ENCODE results near the gene RBKS. TPM values are rescaled to one million over a fixed set of nuclear protein-coding genes. Genes with fewer than 3 reads are reported as not detected.
"Not testable (repeated sequence)": the region's sequence is repeated elsewhere in the genome, so short reads cannot be mapped to it uniquely, and the experiment has no call there.

Gene RBKS
- total RNA-seq, 1 donor from 2014 or later, result 1.8 TPM

- Mint-ChIP-seq H3K27me3 (ENCODE audit: low read depth) (no peaks in the 10 kb centered on the region), H3K9me3 (no peaks in the 10 kb centered on the region), H3K36me3 (ENCODE audit: low read depth) (peaks cover 41% of the 10 kb centered on the region), H3K4me1 (ENCODE audit: low read depth) (peaks cover 28% of the 10 kb centered on the region), H3K4me3 (ENCODE audit: low read depth) (peak overlapping the region; percentile 79), H3K27ac (peak overlapping the region; percentile 47)
- no peak for DNase-seq (ENCODE audit: low spot score)
- intact Hi-C loops (cut with micrococcal nuclease), result loop anchor here (5.0 kb wide), 2 partner anchors 71 to 619 kb away; partner anchors contain the start of gene FOSL2
Observed at GRCh38 chr2:27772804-27773203, 117.4 kb downstream of the RBKS start.

- Mint-ChIP-seq H3K36me3 (ENCODE audit: low read depth) (peaks cover 39% of the 10 kb centered on the region), H3K27ac (peak within 1 kb of the TSS; percentile 92), H3K27me3 (ENCODE audit: low read depth) (no peaks in the 10 kb centered on the region), H3K9me3 (no peaks in the 10 kb centered on the region), H3K4me1 (ENCODE audit: low read depth) (peaks cover 28% of the 10 kb centered on the region), H3K4me3 (ENCODE audit: low read depth) (peak within 1 kb of the TSS; percentile 95)
- peak; percentile 85 for DNase-seq (ENCODE audit: low spot score)
- intact Hi-C loops (cut with micrococcal nuclease), result loop anchor here (1.0 to 5.0 kb wide), 3 partner anchors 69 to 621 kb away; partner anchors contain the start of genes BABAM2, FOSL2 and RBKS
Observed at GRCh38 chr2:27771548-27772335, 118.4 kb downstream of the RBKS start, which contains the start of gene MRPL33. Gene MRPL33 (plus strand): TSS chr2:27771719. CDS start chr2:27771778, 59 bp downstream.

DNA sequence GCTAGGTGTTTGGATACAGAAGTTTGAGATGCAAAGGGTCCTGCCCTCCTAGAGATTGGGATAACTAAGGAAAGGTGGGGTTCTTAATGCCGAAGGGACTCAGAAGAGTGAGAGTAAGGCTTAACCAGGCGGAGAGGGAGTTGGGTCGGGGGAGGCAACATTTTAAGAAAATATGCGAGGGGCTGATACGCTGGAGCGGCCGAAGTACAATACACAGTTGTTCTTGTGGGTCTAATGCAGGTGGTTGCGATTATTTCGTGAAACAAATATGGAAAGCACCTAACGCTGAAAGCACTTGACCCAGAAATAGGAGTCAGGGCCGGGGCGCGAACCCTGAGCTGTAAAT lies 119.0 kb downstream of the RBKS start:
- Mint-ChIP-seq H3K27ac (peak overlapping the region; percentile 92), H3K4me1 (ENCODE audit: low read depth) (peaks cover 31% of the 10 kb centered on the region), H3K27me3 (ENCODE audit: low read depth) (peaks cover 2% of the 10 kb centered on the region), H3K9me3 (no peaks in the 10 kb centered on the region), H3K4me3 (ENCODE audit: low read depth) (peak overlapping the region; percentile 95), H3K36me3 (ENCODE audit: low read depth) (peaks cover 33% of the 10 kb centered on the region)
- intact Hi-C loops (cut with micrococcal nuclease), result loop anchor here (1.0 to 5.0 kb wide), 3 partner anchors 69 to 621 kb away; partner anchors contain the start of genes BABAM2, FOSL2 and RBKS
- DNase-seq (ENCODE audit: low spot score), result no peak

- H3K9me3 Mint-ChIP-seq, result no peaks in the 10 kb centered on the region
- H3K4me3 Mint-ChIP-seq (ENCODE audit: low read depth), result no peak overlapping the region
- no peak for DNase-seq (ENCODE audit: low spot score)
- peaks cover 2% of the 10 kb centered on the region for H3K27me3 Mint-ChIP-seq (ENCODE audit: low read depth)
- H3K27ac Mint-ChIP-seq, result peak overlapping the region; percentile 60
- H3K4me1 Mint-ChIP-seq (ENCODE audit: low read depth), result peaks cover 19% of the 10 kb centered on the region
- no peaks in the 10 kb centered on the region for H3K36me3 Mint-ChIP-seq (ENCODE audit: low read depth)
- intact Hi-C loops (cut with micrococcal nuclease), result no loop called here
Observed at GRCh38 chr2:27766287-27766661, 123.9 kb downstream of the RBKS start.

DNA sequence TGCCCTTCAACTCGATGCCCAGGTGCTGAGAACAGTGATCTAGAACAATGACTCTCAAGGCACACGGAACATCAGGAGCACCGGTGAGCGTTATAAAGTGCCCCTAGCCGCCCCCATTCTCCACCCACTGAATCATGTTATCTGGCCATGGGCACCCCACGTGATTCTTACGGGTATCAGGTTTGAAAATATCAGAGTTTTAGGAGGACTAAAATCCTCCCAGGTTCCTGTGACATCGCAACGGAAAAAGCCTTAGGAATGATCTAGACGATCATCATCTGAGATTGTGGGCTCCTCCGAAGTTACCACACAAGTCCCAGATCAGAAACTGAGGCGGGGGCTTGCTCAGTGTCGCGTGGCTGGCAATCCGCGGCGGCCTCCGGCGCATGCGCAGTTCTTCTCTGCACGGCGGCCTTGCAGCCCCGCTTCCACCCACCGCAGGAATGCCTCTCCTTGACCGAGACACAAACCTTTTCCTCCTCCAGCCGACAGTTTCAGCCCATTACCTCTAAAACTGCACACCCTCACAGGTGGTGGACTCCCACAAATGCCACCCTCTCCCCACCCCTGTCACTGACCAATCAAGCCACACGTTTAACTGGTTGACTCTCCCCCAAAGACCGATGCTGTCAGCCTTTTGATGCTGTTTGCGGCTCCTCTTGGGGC lies 124.4 kb downstream of the RBKS start:
- Mint-ChIP-seq H3K36me3 (ENCODE audit: low read depth) (no peaks in the 10 kb centered on the region), H3K27me3 (ENCODE audit: low read depth) (peaks cover 2% of the 10 kb centered on the region), H3K4me3 (ENCODE audit: low read depth) (peak overlapping the region; percentile 30), H3K4me1 (ENCODE audit: low read depth) (peaks cover 19% of the 10 kb centered on the region), H3K27ac (peak overlapping the region; percentile 60), H3K9me3 (no peaks in the 10 kb centered on the region)
- DNase-seq (ENCODE audit: low spot score), result peak; percentile 16
- intact Hi-C loops (cut with micrococcal nuclease), result no loop called here

- H3K27ac Mint-ChIP-seq; intact Hi-C loops (cut with micrococcal nuclease); H3K4me3 Mint-ChIP-seq (ENCODE audit: low read depth); H3K36me3 Mint-ChIP-seq (ENCODE audit: low read depth); H3K27me3 Mint-ChIP-seq (ENCODE audit: low read depth); DNase-seq (ENCODE audit: low spot score); H3K9me3 Mint-ChIP-seq: not testable (repeated sequence)
- H3K4me1 Mint-ChIP-seq (ENCODE audit: low read depth), result peaks cover 17% of the 10 kb centered on the region
Observed at GRCh38 chr2:27764526-27764925, 125.7 kb downstream of the RBKS start.

- no peak for DNase-seq (ENCODE audit: low spot score)
- Mint-ChIP-seq H3K9me3 (no peaks in the 10 kb centered on the region), H3K36me3 (ENCODE audit: low read depth) (no peaks in the 10 kb centered on the region), H3K27me3 (ENCODE audit: low read depth) (peaks cover 2% of the 10 kb centered on the region), H3K4me3 (ENCODE audit: low read depth) (no peak overlapping the region), H3K27ac (no peak overlapping the region), H3K4me1 (ENCODE audit: low read depth) (peaks cover 17% of the 10 kb centered on the region)
- intact Hi-C loops (cut with micrococcal nuclease), result no loop called here
Observed at GRCh38 chr2:27763907-27764267, 126.3 kb downstream of the RBKS start.

- Mint-ChIP-seq H3K36me3 (ENCODE audit: low read depth) (no peaks in the 10 kb centered on the region), H3K27ac (no peak overlapping the region), H3K9me3 (no peaks in the 10 kb centered on the region), H3K4me3 (ENCODE audit: low read depth) (no peak overlapping the region), H3K4me1 (ENCODE audit: low read depth) (peaks cover 17% of the 10 kb centered on the region), H3K27me3 (ENCODE audit: low read depth) (peaks cover 2% of the 10 kb centered on the region)
- no peak for DNase-seq (ENCODE audit: low spot score)
- intact Hi-C loops (cut with micrococcal nuclease), result no loop called here
Observed at GRCh38 chr2:27762951-27763906, 127.0 kb downstream of the RBKS start.

- Mint-ChIP-seq H3K9me3 (no peaks in the 10 kb centered on the region), H3K27me3 (ENCODE audit: low read depth) (no peaks in the 10 kb centered on the region), H3K4me1 (ENCODE audit: low read depth) (peaks cover 8% of the 10 kb centered on the region), H3K36me3 (ENCODE audit: low read depth) (no peaks in the 10 kb centered on the region), H3K4me3 (ENCODE audit: low read depth) (no peak overlapping the region), H3K27ac (no peak overlapping the region)
- intact Hi-C loops (cut with micrococcal nuclease), result no loop called here
- DNase-seq (ENCODE audit: low spot score), result no peak
Observed at GRCh38 chr2:27756544-27757498, 133.4 kb downstream of the RBKS start.

- intact Hi-C loops (cut with micrococcal nuclease), result no loop called here
- no peak for DNase-seq (ENCODE audit: low spot score)
- Mint-ChIP-seq H3K36me3 (ENCODE audit: low read depth) (no peaks in the 10 kb centered on the region), H3K27me3 (ENCODE audit: low read depth) (no peaks in the 10 kb centered on the region), H3K9me3 (no peaks in the 10 kb centered on the region), H3K4me1 (ENCODE audit: low read depth) (peaks cover 5% of the 10 kb centered on the region), H3K4me3 (ENCODE audit: low read depth) (no peak overlapping the region), H3K27ac (no peak overlapping the region)
Observed at GRCh38 chr2:27756091-27756490, 134.1 kb downstream of the RBKS start.

DNA sequence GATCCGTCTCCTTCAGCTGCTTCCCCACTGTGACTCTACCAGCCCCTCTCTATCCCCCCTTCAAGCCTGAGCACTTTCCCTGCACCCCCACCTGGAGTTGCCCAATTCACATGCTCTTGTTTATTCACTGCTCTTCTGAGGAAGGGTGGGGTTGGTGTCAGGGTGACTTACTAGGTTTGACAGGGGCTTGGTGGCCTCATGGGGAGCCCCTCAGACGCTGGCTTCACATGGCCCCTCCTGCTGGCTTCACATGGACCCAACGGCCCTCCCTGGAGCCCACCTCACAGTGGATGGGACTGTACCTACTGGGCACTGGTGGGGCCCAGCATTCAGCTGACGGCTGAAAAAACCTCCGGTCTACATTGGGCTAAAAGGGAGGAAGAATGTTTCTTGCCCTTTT lies 135.4 kb downstream of the RBKS start:
- Mint-ChIP-seq H3K4me1 (ENCODE audit: low read depth) (peaks cover 2% of the 10 kb centered on the region), H3K4me3 (ENCODE audit: low read depth) (no peak overlapping the region), H3K27me3 (ENCODE audit: low read depth) (no peaks in the 10 kb centered on the region), H3K27ac (no peak overlapping the region), H3K36me3 (ENCODE audit: low read depth) (no peaks in the 10 kb centered on the region), H3K9me3 (no peaks in the 10 kb centered on the region)
- intact Hi-C loops (cut with micrococcal nuclease), result loop anchor here (1.0 to 2.0 kb wide), 2 partner anchors 642 to 697 kb away; no protein-coding TSS in a partner anchor
- no peak for DNase-seq (ENCODE audit: low spot score)
